NCI-H2029 (cell line): ENCODE measurements around the gene GPR83.
"Not testable (repeated sequence)": the region's sequence is repeated elsewhere in the genome, so short reads cannot be mapped to it uniquely, and the experiment has no call there.

Experiments used
- DNase-seq: peaks from one replicate; lab custom pipeline; 2025; lab: John Stamatoyannopoulos, UW

Gene GPR83

GRCh38 chr11:94370576-94370975 is 30.6 kb downstream of the GPR83 start:
- not testable (repeated sequence) for DNase-seq

GRCh38 chr11:94350850-94351563 is 50.2 kb downstream of the GPR83 start:
- not testable (repeated sequence) for DNase-seq

GRCh38 chr11:94346311-94346710 is 54.9 kb downstream of the GPR83 start:
- DNase-seq, result not testable (repeated sequence)

GRCh38 chr11:94343495-94343894 is 57.7 kb downstream of the GPR83 start:
- no peak for DNase-seq

- DNase-seq, result no peak
Measured at GRCh38 chr11:94342250-94342649, 59.0 kb downstream of the GPR83 start.

- no peak for DNase-seq
Measured at GRCh38 chr11:94338651-94339050, 62.6 kb downstream of the GPR83 start.

- DNase-seq, result no peak
Measured at GRCh38 chr11:94336033-94336432, 65.2 kb downstream of the GPR83 start.

- no peak for DNase-seq
Measured at GRCh38 chr11:94332814-94333213, 68.4 kb downstream of the GPR83 start.

GRCh38 chr11:94330789-94331188 is 70.4 kb downstream of the GPR83 start:
- DNase-seq, result no peak

- no peak for DNase-seq
Measured at GRCh38 chr11:94329501-94329900, 71.7 kb downstream of the GPR83 start.

GRCh38 chr11:94328587-94329080 is 72.6 kb downstream of the GPR83 start:
- DNase-seq, result no peak
